HG03521 (cell line): ENCODE data around the gene MBD3L2.
A peak's percentile ranks its signal among the peaks of the same experiment; 100 is the strongest.
"Not testable (repeated sequence)": the region's sequence is repeated elsewhere in the genome, so short reads cannot be mapped to it uniquely, and the experiment has no call there.

Experiments
- ATAC-seq: cut with Tn5 transposase; IDR thresholded peaks from one replicate; pipeline ENCODE4 v1.9.1; 2021; ENCODE audit warnings: mild to moderate bottlenecking, moderate library complexity; ENCODE audit not compliant: unreplicated experiment

The MBD3L2 gene

GRCh38 chr19:7059977-7060376 lies 10.9 kb downstream of the MBD3L2 start:
- not testable (repeated sequence) for ATAC-seq

- ATAC-seq, result no peak
These were observed 14.2 kb downstream of the MBD3L2 start for GRCh38 chr19:7063339-7063738.

DNA sequence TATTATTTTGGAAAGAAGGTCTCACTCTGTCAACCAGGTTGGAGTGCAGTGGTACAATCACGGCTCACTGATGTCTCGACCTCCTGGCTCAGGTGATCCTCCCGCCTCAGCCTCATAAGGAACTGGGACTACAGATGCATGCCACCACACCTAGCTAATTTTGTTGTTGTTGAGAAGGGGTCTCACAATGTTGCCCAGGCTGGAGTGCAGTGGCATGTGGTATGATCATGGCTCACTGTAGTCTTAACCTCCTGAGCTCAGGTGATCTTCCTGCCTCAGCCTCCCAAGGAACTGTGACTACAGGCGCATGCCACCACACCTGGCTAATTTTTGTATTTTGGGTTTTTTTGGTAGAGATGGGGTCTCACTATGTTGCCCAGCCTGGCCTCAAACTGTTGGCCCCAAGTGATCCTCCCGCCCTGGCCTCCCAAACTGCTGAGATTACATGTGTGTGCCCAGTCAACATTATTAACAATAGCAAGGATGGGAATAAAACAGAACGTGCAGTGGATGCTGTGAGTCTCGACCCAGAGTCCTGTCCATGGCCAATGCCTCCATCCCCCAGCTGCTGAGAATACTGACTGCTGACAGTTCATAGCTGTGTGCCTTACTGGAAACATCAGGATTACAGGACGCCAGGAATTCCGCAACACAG lies 14.8 kb downstream of the MBD3L2 start:
- ATAC-seq, result no peak

GRCh38 chr19:7067122-7067521 lies 18.0 kb downstream of the MBD3L2 start:
- not testable (repeated sequence) for ATAC-seq

DNA sequence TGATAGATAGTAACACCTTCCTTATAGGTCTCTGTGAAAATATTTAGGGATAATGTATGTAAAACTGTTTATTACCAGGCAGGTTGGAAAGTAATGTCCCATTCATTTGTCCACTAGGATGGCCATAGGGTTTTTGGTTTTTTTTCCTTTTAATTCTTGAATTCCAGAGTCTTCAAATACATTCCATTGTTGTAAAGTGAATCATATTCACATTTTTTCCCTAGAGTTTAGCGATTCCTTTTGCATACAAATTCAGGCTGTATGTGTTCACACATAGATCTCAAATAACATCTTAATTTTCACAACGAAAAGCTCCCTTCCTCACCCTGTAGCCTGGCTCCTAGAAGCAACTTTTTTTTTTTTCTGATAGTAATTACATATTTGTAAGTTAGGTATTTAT lies 18.6 kb downstream of the MBD3L2 start:
- no peak for ATAC-seq

DNA sequence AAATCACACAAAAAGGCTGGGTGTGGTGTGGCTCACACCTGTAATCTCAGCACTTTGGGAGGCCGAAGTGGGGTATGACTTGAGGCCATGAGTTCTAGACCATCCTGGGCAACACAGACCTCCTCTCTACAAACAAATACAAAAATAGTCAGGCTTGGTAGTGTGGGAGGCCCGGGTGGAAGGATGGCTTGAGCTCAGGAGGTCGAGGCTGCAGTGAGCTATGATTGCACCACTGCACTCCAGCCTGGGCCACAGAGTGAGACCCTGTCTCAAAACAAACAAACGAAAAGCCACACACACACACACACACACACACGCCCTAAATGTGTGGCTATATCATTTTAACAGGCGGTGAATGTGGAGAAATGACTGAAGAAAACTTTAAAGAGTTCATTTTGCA lies 19.5 kb downstream of the MBD3L2 start:
- ATAC-seq, result no peak

GRCh38 chr19:7069042-7069903 lies 20.2 kb downstream of the MBD3L2 start, which contains the start of gene ZNF557:
Gene ZNF557 (plus strand): TSS chr19:7069703. CDS start chr19:7075075, 5,372 bp downstream.
- peak; percentile 93 for ATAC-seq

GRCh38 chr19:7069904-7070226 lies 20.7 kb downstream of the MBD3L2 start:
- no peak for ATAC-seq

DNA sequence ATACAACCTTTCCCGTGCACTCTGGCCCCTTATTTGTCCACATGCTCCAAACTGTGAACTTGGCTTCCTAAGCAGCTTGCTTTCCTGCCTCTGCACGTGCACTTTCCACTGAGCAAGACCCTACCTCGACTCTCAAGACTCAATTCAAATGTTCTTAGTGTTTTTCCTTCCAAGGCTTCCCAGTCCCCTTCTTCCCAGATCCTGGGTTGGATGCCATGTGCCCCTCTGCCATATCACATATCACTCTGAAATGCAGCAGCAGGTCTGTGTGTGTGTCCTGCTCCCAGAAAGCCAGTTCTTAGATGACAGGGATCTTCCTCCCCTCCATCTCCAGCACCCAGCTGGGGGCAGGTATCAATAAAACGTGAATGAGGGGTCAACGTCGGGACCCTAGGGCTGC lies 23.4 kb downstream of the MBD3L2 start:
- ATAC-seq, result no peak

- ATAC-seq, result no peak
These were observed 25.7 kb downstream of the MBD3L2 start for GRCh38 chr19:7074705-7075282.

- no peak for ATAC-seq
These were observed 27.0 kb downstream of the MBD3L2 start for GRCh38 chr19:7076151-7076550.

DNA sequence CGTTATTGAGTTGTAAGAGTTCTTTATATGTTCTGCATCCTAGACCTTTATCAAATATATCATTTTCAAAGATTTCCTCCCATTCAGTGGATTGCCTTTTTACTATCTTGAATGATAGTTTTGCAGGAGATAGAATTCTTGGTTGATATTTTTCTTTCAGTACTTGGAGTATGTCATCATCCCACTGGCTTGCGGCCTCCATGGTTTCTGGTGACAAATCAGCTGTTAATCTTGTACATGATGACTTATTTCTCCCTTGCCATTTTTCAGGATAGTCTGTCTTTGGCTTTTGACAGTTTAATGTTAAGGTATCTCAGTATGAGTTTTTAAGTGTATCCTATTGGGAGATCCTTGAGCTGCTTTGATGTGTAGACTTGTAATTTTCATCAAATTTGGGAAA lies 28.9 kb downstream of the MBD3L2 start:
- ATAC-seq, result no peak

DNA sequence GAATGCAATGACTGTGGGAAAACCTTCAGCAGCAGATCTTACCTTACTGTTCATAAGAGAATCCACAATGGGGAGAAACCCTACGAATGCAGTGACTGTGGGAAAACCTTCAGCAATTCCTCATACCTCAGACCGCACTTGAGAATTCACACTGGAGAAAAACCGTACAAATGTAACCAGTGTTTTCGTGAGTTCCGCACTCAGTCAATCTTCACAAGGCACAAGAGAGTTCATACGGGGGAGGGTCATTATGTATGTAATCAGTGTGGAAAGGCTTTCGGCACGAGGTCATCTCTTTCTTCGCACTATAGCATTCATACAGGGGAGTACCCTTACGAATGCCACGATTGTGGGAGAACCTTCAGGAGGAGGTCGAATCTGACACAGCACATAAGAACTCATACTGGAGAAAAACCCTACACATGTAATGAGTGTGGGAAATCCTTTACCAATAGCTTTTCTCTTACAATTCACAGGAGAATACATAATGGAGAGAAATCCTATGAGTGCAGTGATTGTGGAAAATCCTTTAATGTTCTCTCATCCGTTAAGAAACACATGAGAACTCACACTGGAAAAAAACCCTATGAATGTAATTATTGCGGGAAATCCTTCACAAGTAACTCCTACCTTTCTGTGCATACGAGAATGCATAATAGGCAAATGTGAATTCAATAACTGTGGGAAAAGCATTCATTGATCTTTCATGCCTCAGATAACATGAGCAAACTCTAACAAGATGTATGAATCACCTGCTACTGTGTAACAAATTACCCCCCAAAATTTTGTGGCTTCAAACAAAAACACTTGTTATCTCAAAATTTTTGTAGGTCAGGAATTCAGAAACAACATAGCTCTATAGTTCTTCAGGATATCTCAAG lies 34.2 kb downstream of the MBD3L2 start:
- ATAC-seq, result no peak

DNA sequence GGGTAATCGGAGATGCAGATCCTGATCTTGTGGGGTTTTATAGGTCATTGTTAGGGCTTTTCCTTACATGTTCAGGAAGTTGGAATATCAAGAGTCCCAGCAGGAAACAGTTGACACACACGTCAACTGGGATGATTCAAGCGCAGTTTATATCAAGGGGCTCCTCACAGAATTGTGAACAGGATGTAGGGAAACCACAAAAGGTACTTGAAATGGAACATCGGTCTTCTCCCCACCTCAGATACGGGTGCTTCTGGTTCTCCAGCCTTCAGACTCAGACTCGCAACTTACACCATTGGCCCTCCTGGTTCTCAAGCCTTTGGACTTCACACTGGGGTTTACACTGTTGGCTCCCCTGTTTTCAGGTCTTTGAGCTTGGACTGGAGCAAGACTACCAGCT lies 39.9 kb downstream of the MBD3L2 start:
- no peak for ATAC-seq

DNA sequence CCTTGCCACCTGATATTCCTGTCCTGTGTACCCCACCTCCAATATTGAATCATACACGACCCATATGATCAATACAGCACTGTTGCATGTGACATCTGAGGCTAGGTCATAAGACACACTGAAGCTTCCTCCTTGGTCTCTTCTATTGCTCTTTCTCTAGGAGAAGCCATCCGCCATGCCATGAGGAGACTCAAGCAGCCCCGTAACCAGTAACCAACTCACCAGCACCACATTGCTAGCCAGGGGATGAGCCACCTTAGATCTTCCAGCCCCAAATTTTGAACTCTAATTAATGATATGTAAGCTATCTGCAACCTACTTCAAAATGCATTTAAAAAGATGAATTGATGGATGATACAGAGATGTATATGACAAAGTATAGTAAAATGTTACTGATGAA lies 49.0 kb downstream of the MBD3L2 start:
- ATAC-seq, result no peak

DNA sequence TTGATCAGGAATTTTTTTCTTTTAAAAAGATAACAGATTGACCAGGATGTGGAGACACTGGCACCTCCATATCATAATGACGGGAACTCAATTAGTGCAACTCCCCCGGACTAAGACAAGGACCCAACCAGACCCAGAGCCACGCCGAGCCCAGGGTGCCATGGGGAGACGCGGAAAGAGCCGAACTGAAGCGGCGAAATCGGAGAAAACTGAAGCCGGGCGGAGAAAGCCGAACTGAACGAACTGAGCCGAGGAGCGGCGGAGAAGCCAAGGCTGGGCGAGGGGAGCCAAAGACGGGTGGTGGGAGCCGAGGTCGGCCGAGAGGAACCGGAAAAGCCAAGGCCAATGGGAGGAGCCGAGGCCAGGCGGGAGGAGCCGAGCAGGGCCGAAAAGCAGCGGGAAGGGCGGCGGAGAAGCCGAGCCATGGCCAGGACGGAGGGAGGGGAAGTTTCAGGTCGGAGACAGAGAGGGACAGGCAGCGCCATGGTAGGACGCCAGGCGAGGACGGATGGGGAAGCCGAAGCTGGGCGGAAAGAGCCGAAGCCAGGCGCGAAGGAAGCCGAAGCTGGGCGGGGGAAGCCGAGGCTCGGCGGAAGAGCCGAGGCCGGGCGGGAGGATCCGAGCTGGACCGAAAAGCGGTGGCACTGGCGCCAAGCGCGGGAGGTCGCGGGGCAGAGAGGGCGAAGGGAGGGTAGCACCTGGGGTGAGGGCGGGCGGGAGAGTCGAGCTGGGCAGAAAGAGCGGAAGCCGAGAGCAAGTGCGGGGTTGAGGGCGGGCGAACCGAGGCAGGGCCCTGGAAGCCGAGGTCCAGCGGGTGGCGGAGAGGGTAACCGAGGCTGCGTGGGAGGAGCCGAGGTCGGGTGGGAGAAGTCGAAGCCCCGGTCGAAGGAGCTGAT lies 49.8 kb downstream of the MBD3L2 start:
- peak; percentile 86 for ATAC-seq

GRCh38 chr19:7099597-7099921 lies 50.4 kb downstream of the MBD3L2 start:
- no peak for ATAC-seq
